ENCODE measurements around the gene CD53.
"Not testable (repeated sequence)": the region's sequence is repeated elsewhere in the genome, so short reads cannot be mapped to it uniquely, and the experiment has no call there.

The CD53 gene, protein sequence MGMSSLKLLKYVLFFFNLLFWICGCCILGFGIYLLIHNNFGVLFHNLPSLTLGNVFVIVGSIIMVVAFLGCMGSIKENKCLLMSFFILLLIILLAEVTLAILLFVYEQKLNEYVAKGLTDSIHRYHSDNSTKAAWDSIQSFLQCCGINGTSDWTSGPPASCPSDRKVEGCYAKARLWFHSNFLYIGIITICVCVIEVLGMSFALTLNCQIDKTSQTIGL

DNA sequence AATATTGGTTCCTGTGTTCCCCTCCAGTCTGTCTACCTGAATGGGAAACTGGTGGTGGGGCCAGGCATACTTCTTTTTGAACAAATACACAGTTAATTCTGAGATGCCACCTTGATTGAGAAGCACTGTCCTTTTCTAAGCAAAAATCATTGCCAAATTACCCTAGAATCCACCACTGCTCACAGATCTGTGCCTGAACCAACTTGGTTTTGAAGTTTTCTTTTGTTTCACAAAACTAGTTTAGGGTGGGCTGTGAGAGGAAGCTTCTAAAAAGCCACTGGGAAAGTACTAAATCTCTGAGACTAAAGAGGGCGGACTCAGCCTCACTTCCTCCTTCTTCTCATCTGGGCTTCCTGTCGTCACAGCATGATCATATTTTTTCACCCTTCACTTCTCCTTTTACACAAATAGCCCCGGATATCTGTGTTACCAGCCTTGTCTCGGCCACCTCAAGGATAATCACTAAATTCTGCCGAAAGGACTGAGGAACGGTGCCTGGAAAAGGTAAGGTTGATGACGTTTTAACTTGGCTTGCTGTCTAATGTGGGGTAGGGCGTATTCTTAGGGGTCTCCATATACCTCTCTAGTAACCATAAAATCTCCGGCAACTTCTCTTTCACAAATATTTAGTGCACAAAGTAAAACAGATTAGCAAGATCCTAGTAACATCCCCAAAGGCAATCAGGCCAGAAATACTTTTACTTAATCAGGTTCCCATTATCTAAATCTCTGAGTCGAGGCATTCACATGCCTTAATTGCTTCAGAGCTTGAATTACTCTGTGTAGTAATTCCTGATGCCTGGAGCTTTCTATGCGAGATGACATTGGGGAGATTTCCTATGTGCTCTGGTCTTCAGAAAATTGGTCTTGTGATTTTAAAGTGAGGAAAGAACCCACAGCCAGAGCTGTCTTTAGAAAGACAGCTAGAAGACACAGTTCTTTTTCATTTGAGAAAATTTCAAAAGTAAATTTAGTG lies at the start of gene CD53:
Gene CD53 (plus strand): TSS at position 404 of the 976 bp plus-strand sequence. CDS start 18,261 bp downstream, outside the sequence.
- Histone ChIP-seq H3K27me3 (ENCODE audit: control insufficient read depth, low read length) (no peaks in the 10 kb centered on the region), H3F3A (ENCODE audit: control insufficient read depth, insufficient read depth) (peaks cover 41% of the 10 kb centered on the region), H4K20me1 (ENCODE audit: control insufficient read depth, insufficient read depth, low read depth, low read length) (0 out of 2 replicates have a peak, but pooled peaks cover 12% of the 10 kb centered on the region), H3K36me3 (ENCODE audit: control insufficient read depth, low read length) (peaks cover 51% of the 10 kb centered on the region), H3K4me3 (ENCODE audit: low read length) (peak within 1 kb of the TSS; percentile 82), H3K9me3 (ENCODE audit: control insufficient read depth, insufficient read depth, low read length) (peaks cover 6% of the 10 kb centered on the region), H3K79me2 (ENCODE audit: control insufficient read depth, low read length) (peaks cover 68% of the 10 kb centered on the region), H3K27ac (ENCODE audit: low read depth, low read length) (peak within 1 kb of the TSS; percentile 98), H3K9me2 (replicated peaks; ENCODE audit: control insufficient read depth, low read length) (no peaks in the 10 kb centered on the region), H3K4me1 (ENCODE audit: control insufficient read depth, low read length) (peaks cover 74% of the 10 kb centered on the region), H3K4me2 (ENCODE audit: low read length) (peak within 1 kb of the TSS; percentile 99)
- TF ChIP-seq, protein P1, sequence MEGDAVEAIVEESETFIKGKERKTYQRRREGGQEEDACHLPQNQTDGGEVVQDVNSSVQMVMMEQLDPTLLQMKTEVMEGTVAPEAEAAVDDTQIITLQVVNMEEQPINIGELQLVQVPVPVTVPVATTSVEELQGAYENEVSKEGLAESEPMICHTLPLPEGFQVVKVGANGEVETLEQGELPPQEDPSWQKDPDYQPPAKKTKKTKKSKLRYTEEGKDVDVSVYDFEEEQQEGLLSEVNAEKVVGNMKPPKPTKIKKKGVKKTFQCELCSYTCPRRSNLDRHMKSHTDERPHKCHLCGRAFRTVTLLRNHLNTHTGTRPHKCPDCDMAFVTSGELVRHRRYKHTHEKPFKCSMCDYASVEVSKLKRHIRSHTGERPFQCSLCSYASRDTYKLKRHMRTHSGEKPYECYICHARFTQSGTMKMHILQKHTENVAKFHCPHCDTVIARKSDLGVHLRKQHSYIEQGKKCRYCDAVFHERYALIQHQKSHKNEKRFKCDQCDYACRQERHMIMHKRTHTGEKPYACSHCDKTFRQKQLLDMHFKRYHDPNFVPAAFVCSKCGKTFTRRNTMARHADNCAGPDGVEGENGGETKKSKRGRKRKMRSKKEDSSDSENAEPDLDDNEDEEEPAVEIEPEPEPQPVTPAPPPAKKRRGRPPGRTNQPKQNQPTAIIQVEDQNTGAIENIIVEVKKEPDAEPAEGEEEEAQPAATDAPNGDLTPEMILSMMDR (IDR thresholded peaks at IDR 0.05; ENCODE audit: low read depth, low read length, poor library complexity, severe bottlenecking): no peak
- TF ChIP-seq EZH2phosphoT487 (IDR thresholded peaks at IDR 0.05; ENCODE audit: borderline replicate concordance, low read length): no peak

DNA sequence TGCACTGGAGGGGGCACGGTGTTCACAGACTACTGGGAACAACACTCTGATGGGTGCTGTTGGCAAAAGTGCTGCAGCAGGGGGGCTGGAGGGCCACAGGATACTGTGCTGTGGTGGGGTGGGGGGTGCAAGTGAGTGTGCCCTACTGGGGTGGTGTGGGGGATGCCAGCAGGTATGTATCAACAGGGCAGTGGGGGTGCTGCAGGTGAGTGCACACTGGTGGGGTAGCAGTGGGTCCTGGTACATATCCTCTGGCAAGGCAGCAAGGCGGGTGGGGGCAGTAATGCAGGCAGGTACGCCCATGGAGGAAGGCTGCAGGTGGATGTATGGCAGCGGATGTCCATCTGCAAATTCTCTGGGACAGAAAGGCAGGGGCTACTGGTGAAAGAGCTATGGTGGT lies 48.8 kb upstream of the CD53 start:
- Histone ChIP-seq H3K4me1 (ENCODE audit: control insufficient read depth, low read length) (peaks cover 74% of the 10 kb centered on the region), H3K27me3 (ENCODE audit: control insufficient read depth, low read length) (no peaks in the 10 kb centered on the region), H3K9me3 (ENCODE audit: control insufficient read depth, insufficient read depth, low read length) (peaks cover 4% of the 10 kb centered on the region; the same call in 1 of the 2 replicates), H3K4me3 (ENCODE audit: low read length) (no peak overlapping the region), H4K20me1 (ENCODE audit: control insufficient read depth, insufficient read depth, low read depth, low read length) (no peaks in the 10 kb centered on the region), H3K79me2 (ENCODE audit: control insufficient read depth, low read length) (no peaks in the 10 kb centered on the region), H3K4me2 (ENCODE audit: low read length) (no peak overlapping the region), H3K9me2 (replicated peaks; ENCODE audit: control insufficient read depth, low read length) (no peaks in the 10 kb centered on the region), H3K36me3 (ENCODE audit: control insufficient read depth, low read length) (0 out of 2 replicates have a peak, but pooled peaks cover 3% of the 10 kb centered on the region), H3K27ac (ENCODE audit: low read depth, low read length) (no peak overlapping the region), H3F3A (ENCODE audit: control insufficient read depth, insufficient read depth) (peaks cover 6% of the 10 kb centered on the region; the same call in 1 of the 2 replicates)
- TF ChIP-seq, protein P1 (IDR thresholded peaks at IDR 0.05; ENCODE audit: low read depth, low read length, poor library complexity, severe bottlenecking): no peak
- no peak for TF ChIP-seq EZH2phosphoT487 (IDR thresholded peaks at IDR 0.05; ENCODE audit: borderline replicate concordance, low read length)

DNA sequence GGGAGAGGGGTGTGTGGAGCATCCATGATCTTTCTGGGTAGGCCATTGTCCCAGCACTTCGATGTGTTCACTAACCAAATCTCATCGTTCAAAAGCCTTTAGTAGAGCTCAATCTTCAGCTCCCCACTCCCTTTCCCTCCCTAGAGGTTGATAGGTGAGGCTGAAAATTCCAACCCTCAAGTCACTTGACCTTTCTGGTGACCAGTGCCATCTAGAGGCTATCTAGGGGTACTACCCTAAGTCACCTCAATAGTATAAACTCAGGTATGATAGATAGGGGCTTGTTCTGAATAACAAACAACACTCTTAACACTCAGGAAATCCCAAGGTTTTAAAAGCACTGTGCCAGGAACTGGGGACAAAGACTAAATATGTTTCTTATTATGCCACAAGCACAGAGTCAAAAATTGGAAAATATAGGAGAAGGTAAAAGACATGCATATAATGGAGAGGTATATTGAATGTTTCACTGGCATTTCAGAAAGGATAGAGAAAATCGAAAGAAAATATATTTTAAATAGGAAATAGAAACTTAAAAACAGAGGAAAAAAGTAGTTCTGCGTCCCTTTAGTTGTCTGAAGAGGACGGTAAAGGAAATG lies 42.9 kb upstream of the CD53 start:
- H3K27me3 ChIP-seq (ENCODE audit: control insufficient read depth, low read length): no peaks in the 10 kb centered on the region
- H3K9me3 ChIP-seq (ENCODE audit: control insufficient read depth, insufficient read depth, low read length): no peaks in the 10 kb centered on the region
- no peaks in the 10 kb centered on the region for H3K79me2 ChIP-seq (ENCODE audit: control insufficient read depth, low read length)
- H3K4me3 ChIP-seq (ENCODE audit: low read length): peak overlapping the region; percentile 52
- TF ChIP-seq, protein P1 (IDR thresholded peaks at IDR 0.05; ENCODE audit: low read depth, low read length, poor library complexity, severe bottlenecking): peak; percentile 87
- TF ChIP-seq EZH2phosphoT487 (IDR thresholded peaks at IDR 0.05; ENCODE audit: borderline replicate concordance, low read length): no peak
- H3K4me1 ChIP-seq (ENCODE audit: control insufficient read depth, low read length): peaks cover 52% of the 10 kb centered on the region
- 0 out of 2 replicates have a peak, but pooled peaks cover 3% of the 10 kb centered on the region for H3K36me3 ChIP-seq (ENCODE audit: control insufficient read depth, low read length)
- H3F3A ChIP-seq (ENCODE audit: control insufficient read depth, insufficient read depth): peaks cover 6% of the 10 kb centered on the region; the same call in 1 of the 2 replicates
- H3K4me2 ChIP-seq (ENCODE audit: low read length): peak overlapping the region; percentile 66
- no peaks in the 10 kb centered on the region for H3K9me2 ChIP-seq (replicated peaks; ENCODE audit: control insufficient read depth, low read length)
- peak overlapping the region; percentile 72 for H3K27ac ChIP-seq (ENCODE audit: low read depth, low read length)
- H4K20me1 ChIP-seq (ENCODE audit: control insufficient read depth, insufficient read depth, low read depth, low read length): no peaks in the 10 kb centered on the region

DNA sequence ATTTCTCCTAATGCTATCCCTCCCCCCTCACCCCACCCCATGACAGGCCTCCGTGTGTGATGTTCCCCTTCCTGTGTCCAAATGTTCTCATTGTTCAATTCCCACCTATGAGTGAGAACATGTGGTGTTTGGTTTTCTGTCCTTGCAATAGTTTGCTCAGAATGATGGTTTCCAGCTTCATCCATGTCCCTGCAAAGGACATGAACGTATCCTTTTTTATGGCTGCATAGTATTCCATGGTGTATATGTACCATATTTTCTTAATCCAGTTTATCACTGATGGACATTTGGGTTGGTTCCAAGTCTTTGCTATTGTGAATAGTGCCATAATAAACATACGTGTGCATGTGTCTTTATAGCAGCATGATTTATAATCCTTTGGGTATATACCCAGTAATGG lies 39.2 kb upstream of the CD53 start:
- not testable (repeated sequence) for H3F3A ChIP-seq (ENCODE audit: control insufficient read depth, insufficient read depth); H3K9me2 ChIP-seq (replicated peaks; ENCODE audit: control insufficient read depth, low read length); H3K4me3 ChIP-seq (ENCODE audit: low read length); H3K9me3 ChIP-seq (ENCODE audit: control insufficient read depth, insufficient read depth, low read length); H3K4me2 ChIP-seq (ENCODE audit: low read length); H4K20me1 ChIP-seq (ENCODE audit: control insufficient read depth, insufficient read depth, low read depth, low read length); H3K36me3 ChIP-seq (ENCODE audit: control insufficient read depth, low read length); H3K27me3 ChIP-seq (ENCODE audit: control insufficient read depth, low read length); H3K79me2 ChIP-seq (ENCODE audit: control insufficient read depth, low read length); H3K27ac ChIP-seq (ENCODE audit: low read depth, low read length)
- peaks cover 14% of the 10 kb centered on the region for H3K4me1 ChIP-seq (ENCODE audit: control insufficient read depth, low read length)

Data from DOHH2 (cell line).